Cardiac fibroblast (primary cell): ENCODE results near the gene MGLL.
"Not testable (repeated sequence)": the region's sequence is repeated elsewhere in the genome, so short reads cannot be mapped to it uniquely, and the experiment has no call there.

ENCODE experiments used
- DNase-seq, 2 donors: peaks; one replicate each; pipeline versions ENCODE4 v3.0.0 to v3.0.0-alpha.2; 2010; ENCODE audit warnings: low read depth in 2 of 2
- H3K4me3 ChIP-seq, 2 donors: replicated peaks in 1 of 2; 1 replicate in 1 of 2; 2 replicates in 1 of 2; pipeline ENCODE4 v1.5.1; 2011; ENCODE audit warnings: low read depth in 2 of 2, low read length in 2 of 2, mild to moderate bottlenecking in 2 of 2, moderate library complexity in 1 of 2
- CTCF ChIP-seq: IDR thresholded peaks from one replicate; pipeline ENCODE4 v1.5.1; 2011; ENCODE audit warnings: low read depth, mild to moderate bottlenecking, low read length, inconsistent platforms

The MGLL gene

GRCh38 chr3:127708837-127709236 lies 113.5 kb downstream of the MGLL start:
- no peak for TF ChIP-seq CTCF
- no peak for DNase-seq
- H3K4me3 ChIP-seq: no peak overlapping the region

GRCh38 chr3:127707851-127708411 lies 114.4 kb downstream of the MGLL start:
- no peak for DNase-seq
- no peak overlapping the region for H3K4me3 ChIP-seq
- no peak for TF ChIP-seq CTCF

GRCh38 chr3:127706785-127707351 lies 115.4 kb downstream of the MGLL start:
- no peak for DNase-seq
- no peak for TF ChIP-seq CTCF

GRCh38 chr3:127706312-127706711 lies 116.0 kb downstream of the MGLL start:
- no peak for TF ChIP-seq CTCF
- DNase-seq: no peak
- H3K4me3 ChIP-seq: no peak overlapping the region

More at GRCh38 chr3:127706785-127707351, 115.4 kb downstream of the MGLL start:
- no peak overlapping the region for H3K4me3 ChIP-seq

GRCh38 chr3:127704840-127705239 lies 117.5 kb downstream of the MGLL start:
- not testable (repeated sequence) for H3K4me3 ChIP-seq, DNase-seq

- peak in 1 of 2 donors; percentile 76 for DNase-seq
- no peak overlapping the region for H3K4me3 ChIP-seq
- TF ChIP-seq CTCF: no peak
Measured at GRCh38 chr3:127702151-127702578, 120.2 kb downstream of the MGLL start.

- DNase-seq: no peak
- H3K4me3 ChIP-seq: no peak overlapping the region
- TF ChIP-seq CTCF: no peak
Measured at GRCh38 chr3:127701280-127701911, 120.9 kb downstream of the MGLL start.
